ENCODE results near the gene PROK2. TPM values are rescaled to one million over a fixed set of nuclear protein-coding genes. Genes with fewer than 3 reads are reported as not detected.

The PROK2 gene
- total and polyA plus RNA-seq, 2 experiments from 2014 or later: 2.1 to 2.3 TPM

DNA sequence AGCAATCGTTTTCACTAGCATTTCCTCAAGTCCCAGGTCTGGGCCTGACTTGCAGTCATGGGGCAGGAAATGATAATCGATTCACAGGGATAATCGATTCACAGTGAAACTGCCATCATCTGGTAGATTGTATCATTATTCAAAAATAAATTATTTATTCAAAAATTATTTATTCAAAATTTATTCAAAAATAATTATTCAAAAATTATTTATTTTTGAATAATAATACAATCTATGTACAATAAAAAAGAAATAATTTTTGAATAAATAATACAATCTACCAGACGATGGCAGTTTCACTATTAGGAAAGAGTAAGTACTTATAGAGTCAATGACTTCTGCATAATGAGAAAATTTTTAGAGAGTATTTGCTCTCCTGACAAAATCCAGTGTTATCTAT is 28.1 kb upstream of the PROK2 start:
- Histone ChIP-seq H3K9me2 (ENCODE audit: insufficient read depth) (peaks cover 6% of the 10 kb centered on the region; the same call in 1 of the 2 replicates), H3F3A (replicated peaks; ENCODE audit: low read depth) (no peaks in the 10 kb centered on the region), H2AFZ (no peak overlapping the region), H3K4me3 (no peak overlapping the region), H3K27me3 (ENCODE audit: insufficient read depth) (no peaks in the 10 kb centered on the region), H3K4me1 (ENCODE audit: insufficient read depth) (peaks cover 18% of the 10 kb centered on the region), H4K20me1 (replicated peaks; ENCODE audit: insufficient read depth) (no peaks in the 10 kb centered on the region), H3K27ac (ENCODE audit: low read depth) (no peak overlapping the region), H3K79me2 (replicated peaks; ENCODE audit: insufficient read depth) (no peaks in the 10 kb centered on the region), H3K36me3 (ENCODE audit: insufficient read depth) (no peaks in the 10 kb centered on the region), H3K4me2 (no peak overlapping the region)
- DNase-seq (ENCODE audit: low spot score) (no peak), ATAC-seq (no peak)
- Mint-ChIP-seq H3K27ac (no peak overlapping the region), H3K4me3 (no peak overlapping the region), H3K27me3 (ENCODE audit: insufficient read depth, low read depth, poor library complexity) (peaks cover 2% of the 10 kb centered on the region), H3K4me1 (peaks cover 25% of the 10 kb centered on the region), H3K36me3 (ENCODE audit: low read depth) (no peaks in the 10 kb centered on the region), H3K9me3 (no peaks in the 10 kb centered on the region)
- TF ChIP-seq STAT1 (IDR thresholded peaks at IDR 0.05; ENCODE audit: unreplicated experiment): no peak
- TF ChIP-seq ZNF331 (CRISPR knock-in tag; IDR thresholded peaks at IDR 0.05; ENCODE audit: low read depth): no peak
- TF ChIP-seq ZNF114 (CRISPR knock-in tag; IDR thresholded peaks at IDR 0.05): no peak
- TF ChIP-seq, protein P1, sequence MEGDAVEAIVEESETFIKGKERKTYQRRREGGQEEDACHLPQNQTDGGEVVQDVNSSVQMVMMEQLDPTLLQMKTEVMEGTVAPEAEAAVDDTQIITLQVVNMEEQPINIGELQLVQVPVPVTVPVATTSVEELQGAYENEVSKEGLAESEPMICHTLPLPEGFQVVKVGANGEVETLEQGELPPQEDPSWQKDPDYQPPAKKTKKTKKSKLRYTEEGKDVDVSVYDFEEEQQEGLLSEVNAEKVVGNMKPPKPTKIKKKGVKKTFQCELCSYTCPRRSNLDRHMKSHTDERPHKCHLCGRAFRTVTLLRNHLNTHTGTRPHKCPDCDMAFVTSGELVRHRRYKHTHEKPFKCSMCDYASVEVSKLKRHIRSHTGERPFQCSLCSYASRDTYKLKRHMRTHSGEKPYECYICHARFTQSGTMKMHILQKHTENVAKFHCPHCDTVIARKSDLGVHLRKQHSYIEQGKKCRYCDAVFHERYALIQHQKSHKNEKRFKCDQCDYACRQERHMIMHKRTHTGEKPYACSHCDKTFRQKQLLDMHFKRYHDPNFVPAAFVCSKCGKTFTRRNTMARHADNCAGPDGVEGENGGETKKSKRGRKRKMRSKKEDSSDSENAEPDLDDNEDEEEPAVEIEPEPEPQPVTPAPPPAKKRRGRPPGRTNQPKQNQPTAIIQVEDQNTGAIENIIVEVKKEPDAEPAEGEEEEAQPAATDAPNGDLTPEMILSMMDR (conservative IDR thresholded peaks at IDR 0.05; ENCODE audit: low read depth in 2 of 2): no peak
- no peak for TF ChIP-seq EZH2 (IDR thresholded peaks at IDR 0.05; ENCODE audit: low read depth, unreplicated experiment)
- TF ChIP-seq, protein P2, sequence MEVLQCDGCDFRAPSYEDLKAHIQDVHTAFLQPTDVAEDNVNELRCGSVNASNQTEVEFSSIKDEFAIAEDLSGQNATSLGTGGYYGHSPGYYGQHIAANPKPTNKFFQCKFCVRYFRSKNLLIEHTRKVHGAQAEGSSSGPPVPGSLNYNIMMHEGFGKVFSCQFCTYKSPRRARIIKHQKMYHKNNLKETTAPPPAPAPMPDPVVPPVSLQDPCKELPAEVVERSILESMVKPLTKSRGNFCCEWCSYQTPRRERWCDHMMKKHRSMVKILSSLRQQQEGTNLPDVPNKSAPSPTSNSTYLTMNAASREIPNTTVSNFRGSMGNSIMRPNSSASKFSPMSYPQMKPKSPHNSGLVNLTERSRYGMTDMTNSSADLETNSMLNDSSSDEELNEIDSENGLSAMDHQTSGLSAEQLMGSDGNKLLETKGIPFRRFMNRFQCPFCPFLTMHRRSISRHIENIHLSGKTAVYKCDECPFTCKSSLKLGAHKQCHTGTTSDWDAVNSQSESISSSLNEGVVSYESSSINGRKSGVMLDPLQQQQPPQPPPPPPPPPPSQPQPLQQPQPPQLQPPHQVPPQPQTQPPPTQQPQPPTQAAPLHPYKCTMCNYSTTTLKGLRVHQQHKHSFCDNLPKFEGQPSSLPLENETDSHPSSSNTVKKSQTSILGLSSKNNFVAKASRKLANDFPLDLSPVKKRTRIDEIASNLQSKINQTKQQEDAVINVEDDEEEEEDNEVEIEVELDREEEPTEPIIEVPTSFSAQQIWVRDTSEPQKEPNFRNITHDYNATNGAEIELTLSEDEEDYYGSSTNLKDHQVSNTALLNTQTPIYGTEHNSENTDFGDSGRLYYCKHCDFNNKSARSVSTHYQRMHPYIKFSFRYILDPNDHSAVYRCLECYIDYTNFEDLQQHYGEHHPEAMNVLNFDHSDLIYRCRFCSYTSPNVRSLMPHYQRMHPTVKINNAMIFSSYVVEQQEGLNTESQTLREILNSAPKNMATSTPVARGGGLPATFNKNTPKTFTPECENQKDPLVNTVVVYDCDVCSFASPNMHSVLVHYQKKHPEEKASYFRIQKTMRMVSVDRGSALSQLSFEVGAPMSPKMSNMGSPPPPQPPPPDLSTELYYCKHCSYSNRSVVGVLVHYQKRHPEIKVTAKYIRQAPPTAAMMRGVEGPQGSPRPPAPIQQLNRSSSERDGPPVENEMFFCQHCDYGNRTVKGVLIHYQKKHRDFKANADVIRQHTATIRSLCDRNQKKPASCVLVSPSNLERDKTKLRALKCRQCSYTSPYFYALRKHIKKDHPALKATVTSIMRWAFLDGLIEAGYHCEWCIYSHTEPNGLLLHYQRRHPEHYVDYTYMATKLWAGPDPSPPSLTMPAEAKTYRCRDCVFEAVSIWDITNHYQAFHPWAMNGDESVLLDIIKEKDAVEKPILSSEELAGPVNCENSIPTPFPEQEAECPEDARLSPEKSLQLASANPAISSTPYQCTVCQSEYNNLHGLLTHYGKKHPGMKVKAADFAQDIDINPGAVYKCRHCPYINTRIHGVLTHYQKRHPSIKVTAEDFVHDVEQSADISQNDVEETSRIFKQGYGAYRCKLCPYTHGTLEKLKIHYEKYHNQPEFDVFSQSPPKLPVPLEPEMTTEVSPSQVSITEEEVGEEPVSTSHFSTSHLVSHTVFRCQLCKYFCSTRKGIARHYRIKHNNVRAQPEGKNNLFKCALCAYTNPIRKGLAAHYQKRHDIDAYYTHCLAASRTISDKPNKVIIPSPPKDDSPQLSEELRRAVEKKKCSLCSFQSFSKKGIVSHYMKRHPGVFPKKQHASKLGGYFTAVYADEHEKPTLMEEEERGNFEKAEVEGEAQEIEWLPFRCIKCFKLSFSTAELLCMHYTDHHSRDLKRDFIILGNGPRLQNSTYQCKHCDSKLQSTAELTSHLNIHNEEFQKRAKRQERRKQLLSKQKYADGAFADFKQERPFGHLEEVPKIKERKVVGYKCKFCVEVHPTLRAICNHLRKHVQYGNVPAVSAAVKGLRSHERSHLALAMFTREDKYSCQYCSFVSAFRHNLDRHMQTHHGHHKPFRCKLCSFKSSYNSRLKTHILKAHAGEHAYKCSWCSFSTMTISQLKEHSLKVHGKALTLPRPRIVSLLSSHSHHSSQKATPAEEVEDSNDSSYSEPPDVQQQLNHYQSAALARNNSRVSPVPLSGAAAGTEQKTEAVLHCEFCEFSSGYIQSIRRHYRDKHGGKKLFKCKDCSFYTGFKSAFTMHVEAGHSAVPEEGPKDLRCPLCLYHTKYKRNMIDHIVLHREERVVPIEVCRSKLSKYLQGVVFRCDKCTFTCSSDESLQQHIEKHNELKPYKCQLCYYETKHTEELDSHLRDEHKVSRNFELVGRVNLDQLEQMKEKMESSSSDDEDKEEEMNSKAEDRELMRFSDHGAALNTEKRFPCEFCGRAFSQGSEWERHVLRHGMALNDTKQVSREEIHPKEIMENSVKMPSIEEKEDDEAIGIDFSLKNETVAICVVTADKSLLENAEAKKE (CRISPR knock-in tag; IDR thresholded peaks at IDR 0.05): no peak
- TF ChIP-seq POLR2AphosphoS5 (IDR thresholded peaks at IDR 0.05; ENCODE audit: low read depth): no peak
- no peak for TF ChIP-seq CREB1 (CRISPR knock-in tag; IDR thresholded peaks at IDR 0.05; ENCODE audit: low read depth)
- TF ChIP-seq NANOG (IDR thresholded peaks at IDR 0.05; ENCODE audit: borderline replicate concordance): no peak
- TF ChIP-seq EZH2phosphoT487 (IDR thresholded peaks at IDR 0.05; ENCODE audit: unreplicated experiment): no peak
- TF ChIP-seq, protein P3, sequence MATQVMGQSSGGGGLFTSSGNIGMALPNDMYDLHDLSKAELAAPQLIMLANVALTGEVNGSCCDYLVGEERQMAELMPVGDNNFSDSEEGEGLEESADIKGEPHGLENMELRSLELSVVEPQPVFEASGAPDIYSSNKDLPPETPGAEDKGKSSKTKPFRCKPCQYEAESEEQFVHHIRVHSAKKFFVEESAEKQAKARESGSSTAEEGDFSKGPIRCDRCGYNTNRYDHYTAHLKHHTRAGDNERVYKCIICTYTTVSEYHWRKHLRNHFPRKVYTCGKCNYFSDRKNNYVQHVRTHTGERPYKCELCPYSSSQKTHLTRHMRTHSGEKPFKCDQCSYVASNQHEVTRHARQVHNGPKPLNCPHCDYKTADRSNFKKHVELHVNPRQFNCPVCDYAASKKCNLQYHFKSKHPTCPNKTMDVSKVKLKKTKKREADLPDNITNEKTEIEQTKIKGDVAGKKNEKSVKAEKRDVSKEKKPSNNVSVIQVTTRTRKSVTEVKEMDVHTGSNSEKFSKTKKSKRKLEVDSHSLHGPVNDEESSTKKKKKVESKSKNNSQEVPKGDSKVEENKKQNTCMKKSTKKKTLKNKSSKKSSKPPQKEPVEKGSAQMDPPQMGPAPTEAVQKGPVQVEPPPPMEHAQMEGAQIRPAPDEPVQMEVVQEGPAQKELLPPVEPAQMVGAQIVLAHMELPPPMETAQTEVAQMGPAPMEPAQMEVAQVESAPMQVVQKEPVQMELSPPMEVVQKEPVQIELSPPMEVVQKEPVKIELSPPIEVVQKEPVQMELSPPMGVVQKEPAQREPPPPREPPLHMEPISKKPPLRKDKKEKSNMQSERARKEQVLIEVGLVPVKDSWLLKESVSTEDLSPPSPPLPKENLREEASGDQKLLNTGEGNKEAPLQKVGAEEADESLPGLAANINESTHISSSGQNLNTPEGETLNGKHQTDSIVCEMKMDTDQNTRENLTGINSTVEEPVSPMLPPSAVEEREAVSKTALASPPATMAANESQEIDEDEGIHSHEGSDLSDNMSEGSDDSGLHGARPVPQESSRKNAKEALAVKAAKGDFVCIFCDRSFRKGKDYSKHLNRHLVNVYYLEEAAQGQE (IDR thresholded peaks at IDR 0.05; ENCODE audit: unreplicated experiment): no peak
